Measurements from ENCODE around the gene JPH2. TPM values are rescaled to one million over a fixed set of nuclear protein-coding genes. Genes with fewer than 3 reads are reported as not detected.

The JPH2 gene
- total and polyA plus RNA-seq, 2 donors from 2014 or later = 2.5 to 11.4 TPM

DNA sequence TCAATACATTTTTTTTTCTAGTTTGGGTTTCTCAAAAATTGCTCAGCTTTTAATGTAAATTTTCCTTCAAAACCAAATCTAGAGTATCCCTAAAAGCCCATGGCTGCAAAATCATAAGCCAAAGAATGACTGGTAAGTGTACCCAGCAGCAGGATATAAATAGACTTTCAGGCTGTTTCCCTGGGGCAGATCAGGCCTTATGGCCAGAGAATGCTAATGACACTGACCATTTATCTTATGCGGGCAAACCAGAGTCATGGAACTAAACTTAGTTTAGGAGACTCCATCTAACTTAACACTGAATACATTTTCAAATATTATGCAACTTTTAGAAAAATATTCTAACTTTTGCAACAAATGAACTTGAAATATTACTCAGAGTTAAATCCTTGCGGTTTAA is 16.2 kb upstream of the JPH2 start:
- no peaks in the 10 kb centered on the region for H3K27me3 ChIP-seq (ENCODE audit: control insufficient read depth, insufficient read depth, low read length)
- no peaks in the 10 kb centered on the region for H3K9me3 ChIP-seq (ENCODE audit: control insufficient read depth in 2 of 3, insufficient read depth in 1 of 3, low read length in 3 of 3)
- peaks cover 3 to 64% (median 21%) of the 10 kb centered on the region in 3 donors for H3K36me3 ChIP-seq (ENCODE audit: control insufficient read depth in 2 of 3, insufficient read depth in 3 of 3, low read length in 3 of 3)
- TF ChIP-seq, protein P1, sequence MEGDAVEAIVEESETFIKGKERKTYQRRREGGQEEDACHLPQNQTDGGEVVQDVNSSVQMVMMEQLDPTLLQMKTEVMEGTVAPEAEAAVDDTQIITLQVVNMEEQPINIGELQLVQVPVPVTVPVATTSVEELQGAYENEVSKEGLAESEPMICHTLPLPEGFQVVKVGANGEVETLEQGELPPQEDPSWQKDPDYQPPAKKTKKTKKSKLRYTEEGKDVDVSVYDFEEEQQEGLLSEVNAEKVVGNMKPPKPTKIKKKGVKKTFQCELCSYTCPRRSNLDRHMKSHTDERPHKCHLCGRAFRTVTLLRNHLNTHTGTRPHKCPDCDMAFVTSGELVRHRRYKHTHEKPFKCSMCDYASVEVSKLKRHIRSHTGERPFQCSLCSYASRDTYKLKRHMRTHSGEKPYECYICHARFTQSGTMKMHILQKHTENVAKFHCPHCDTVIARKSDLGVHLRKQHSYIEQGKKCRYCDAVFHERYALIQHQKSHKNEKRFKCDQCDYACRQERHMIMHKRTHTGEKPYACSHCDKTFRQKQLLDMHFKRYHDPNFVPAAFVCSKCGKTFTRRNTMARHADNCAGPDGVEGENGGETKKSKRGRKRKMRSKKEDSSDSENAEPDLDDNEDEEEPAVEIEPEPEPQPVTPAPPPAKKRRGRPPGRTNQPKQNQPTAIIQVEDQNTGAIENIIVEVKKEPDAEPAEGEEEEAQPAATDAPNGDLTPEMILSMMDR (IDR thresholded peaks at IDR 0.05; ENCODE audit: borderline replicate concordance, extremely low read depth, insufficient read depth) = no peak
- FAIRE-seq (no peak), DNase-seq (no peak)
- intact Hi-C loops (cut with DNase I) = no loop called here
- no peak overlapping the region for H3K9ac ChIP-seq (ENCODE audit: low read length in 3 of 3)
- H3K4me3 ChIP-seq (ENCODE audit: low read length in 3 of 3) = no peak overlapping the region
- no peak overlapping the region for H3K27ac ChIP-seq (ENCODE audit: low read depth in 2 of 2, low read length in 2 of 2)
- no peaks in the 10 kb centered on the region for H3K4me1 ChIP-seq (ENCODE audit: control insufficient read depth in 2 of 3, insufficient read depth in 2 of 3, low read depth in 1 of 3, low read length in 3 of 3)

DNA sequence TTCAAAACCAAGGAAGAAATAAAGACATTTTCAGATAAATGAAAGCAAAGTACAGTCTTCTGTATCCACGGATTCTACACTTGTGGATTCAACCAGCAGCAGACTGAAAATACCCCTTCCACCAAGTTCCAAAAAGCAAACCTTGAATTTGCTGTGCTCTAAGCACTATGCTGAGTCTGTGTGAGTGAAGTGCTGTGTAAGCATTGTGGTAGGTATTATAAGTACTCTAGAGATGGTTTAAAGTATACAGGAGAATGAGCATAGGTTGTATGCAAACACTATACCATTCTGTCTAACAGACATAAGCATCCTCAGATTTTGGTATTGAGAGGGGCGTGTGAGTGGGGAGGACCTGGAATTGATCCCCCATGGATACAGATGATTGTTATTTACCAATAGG is 14.0 kb upstream of the JPH2 start:
- TF ChIP-seq, protein P1 (IDR thresholded peaks at IDR 0.05; ENCODE audit: borderline replicate concordance, extremely low read depth, insufficient read depth) = no peak
- intact Hi-C loops (cut with DNase I) = no loop called here
- no peak overlapping the region for H3K4me3 ChIP-seq (ENCODE audit: low read length in 3 of 3)
- FAIRE-seq (no peak), DNase-seq (no peak)
- peaks cover 6 to 79% (median 36%) of the 10 kb centered on the region in 3 donors for H3K36me3 ChIP-seq (ENCODE audit: control insufficient read depth in 2 of 3, insufficient read depth in 3 of 3, low read length in 3 of 3)
- H3K27ac ChIP-seq (ENCODE audit: low read depth in 2 of 2, low read length in 2 of 2) = no peak overlapping the region
- no peaks in the 10 kb centered on the region for H3K4me1 ChIP-seq (ENCODE audit: control insufficient read depth in 2 of 3, insufficient read depth in 2 of 3, low read depth in 1 of 3, low read length in 3 of 3)
- no peak overlapping the region for H3K9ac ChIP-seq (ENCODE audit: low read length in 3 of 3)
- no peaks in the 10 kb centered on the region for H3K27me3 ChIP-seq (ENCODE audit: control insufficient read depth, insufficient read depth, low read length)
- H3K9me3 ChIP-seq (ENCODE audit: control insufficient read depth in 2 of 3, insufficient read depth in 1 of 3, low read length in 3 of 3) = no peaks in the 10 kb centered on the region

DNA sequence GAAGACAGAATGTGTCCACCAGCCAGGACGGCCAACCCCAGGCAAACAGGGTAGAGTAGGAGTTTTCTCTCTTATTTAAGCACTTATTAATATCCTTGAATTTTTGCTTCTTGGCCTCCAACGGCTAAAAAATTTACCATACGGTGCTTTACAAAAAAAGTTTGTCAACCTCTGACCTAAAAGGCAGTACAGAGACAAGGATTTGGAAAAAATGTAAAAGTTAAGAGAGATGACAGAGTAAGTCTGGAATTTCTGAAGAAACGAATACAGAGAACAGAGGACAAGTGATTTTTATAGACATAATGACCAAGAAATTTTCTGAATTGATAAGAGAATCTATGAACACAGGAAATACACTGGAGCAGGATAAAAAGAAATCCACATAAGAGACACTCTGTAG is 13.4 kb upstream of the JPH2 start:
- no peaks in the 10 kb centered on the region for H3K27me3 ChIP-seq (ENCODE audit: control insufficient read depth, insufficient read depth, low read length)
- no peaks in the 10 kb centered on the region for H3K9me3 ChIP-seq (ENCODE audit: control insufficient read depth in 2 of 3, insufficient read depth in 1 of 3, low read length in 3 of 3)
- H3K9ac ChIP-seq (ENCODE audit: low read length in 3 of 3) = no peak overlapping the region
- no peak overlapping the region for H3K4me3 ChIP-seq (ENCODE audit: low read length in 3 of 3)
- TF ChIP-seq, protein P1 (IDR thresholded peaks at IDR 0.05; ENCODE audit: borderline replicate concordance, extremely low read depth, insufficient read depth) = no peak
- no peaks in the 10 kb centered on the region for H3K4me1 ChIP-seq (ENCODE audit: control insufficient read depth in 2 of 3, insufficient read depth in 2 of 3, low read depth in 1 of 3, low read length in 3 of 3)
- FAIRE-seq (no peak), DNase-seq (no peak)
- intact Hi-C loops (cut with DNase I) = no loop called here
- no peak overlapping the region for H3K27ac ChIP-seq (ENCODE audit: low read depth in 2 of 2, low read length in 2 of 2)
- peaks cover 6 to 77% (median 36%) of the 10 kb centered on the region in 3 donors for H3K36me3 ChIP-seq (ENCODE audit: control insufficient read depth in 2 of 3, insufficient read depth in 3 of 3, low read length in 3 of 3)

DNA sequence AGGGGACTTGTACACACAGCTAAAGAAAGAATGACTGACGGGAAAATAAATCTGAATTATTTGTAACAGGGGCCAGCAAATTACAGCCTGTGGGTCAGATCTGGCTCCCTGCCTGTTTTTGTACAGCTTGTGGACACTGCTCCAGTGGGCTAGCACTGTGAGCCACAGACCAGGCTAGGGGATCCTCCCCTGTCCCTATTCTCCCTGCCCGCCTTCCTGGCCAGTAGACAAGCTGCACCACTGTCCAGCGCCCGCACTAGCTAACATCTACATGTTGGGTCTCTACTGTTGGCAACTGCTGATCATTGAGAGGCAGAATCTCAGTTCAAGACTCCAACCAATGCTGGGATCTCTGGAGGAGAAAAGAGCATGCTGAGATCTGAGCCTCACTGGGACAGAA is 12.9 kb upstream of the JPH2 start:
- no peak overlapping the region for H3K4me3 ChIP-seq (ENCODE audit: low read length in 3 of 3)
- no peaks in the 10 kb centered on the region for H3K9me3 ChIP-seq (ENCODE audit: control insufficient read depth in 2 of 3, insufficient read depth in 1 of 3, low read length in 3 of 3)
- DNase-seq = no peak
- TF ChIP-seq, protein P1 (IDR thresholded peaks at IDR 0.05; ENCODE audit: borderline replicate concordance, extremely low read depth, insufficient read depth) = no peak
- H3K27ac ChIP-seq (ENCODE audit: low read depth in 2 of 2, low read length in 2 of 2) = no peak overlapping the region
- H3K27me3 ChIP-seq (ENCODE audit: control insufficient read depth, insufficient read depth, low read length) = no peaks in the 10 kb centered on the region
- intact Hi-C loops (cut with DNase I) = no loop called here
- H3K9ac ChIP-seq (ENCODE audit: low read length in 3 of 3) = no peak overlapping the region
- H3K36me3 ChIP-seq (ENCODE audit: control insufficient read depth in 2 of 3, insufficient read depth in 3 of 3, low read length in 3 of 3) = peaks cover 6 to 73% (median 33%) of the 10 kb centered on the region in 3 donors
- no peak for FAIRE-seq
- no peaks in the 10 kb centered on the region for H3K4me1 ChIP-seq (ENCODE audit: control insufficient read depth in 2 of 3, insufficient read depth in 2 of 3, low read depth in 1 of 3, low read length in 3 of 3)

All from kidney (tissue), 14 donors.